HCT116 (cell line): ENCODE measurements around the gene CTNND2. TPM values are rescaled to one million over a fixed set of nuclear protein-coding genes. Genes with fewer than 3 reads are reported as not detected.

Experiments
- ATAC-seq: fragments of 200-7000 bp; cut with Tn5 transposase; 2 replicates; pipeline ENCODE4 v1.9.1; 2020; ENCODE audit warnings: mild to moderate bottlenecking, moderate library complexity
- BruUV-seq: library from RNA; stranded (reverse); fragments of 400-500 nt; replicated peaks from 2 replicates; lab custom pipeline; 2021; lab: Mats Ljungman, UMichigan
- CTCF ChIA-PET: fragments of 300-600 bp; sonication (Branson Sonifier 250); formaldehyde crosslinking; loops from one replicate; lab custom pipeline; 2021; ENCODE audit warnings: antibody characterized with exemption; lab: Charles Lee
- POLR2A ChIA-PET: fragments of 300-600, 350-600 bp; sonication (Branson Sonifier 250); formaldehyde crosslinking; loops from one replicate; lab custom pipeline; 2021; ENCODE audit warnings: antibody characterized with exemption; lab: Charles Lee
- RAD21 ChIA-PET, 2 experiments: fragments of 300-600 bp; sonication (Branson Sonifier 250); formaldehyde crosslinking; loops; one replicate each; lab custom pipeline; 2023; ENCODE audit warnings: low total read pairs in 2 of 2; ENCODE audit not compliant: uncharacterized antibody in 2 of 2, unreplicated experiment in 2 of 2, low non-redundant PET in 1 of 2; lab: Charles Lee
- DNase-seq: peaks from one replicate; pipeline ENCODE4 v3.0.0-alpha.2; 2010; ENCODE audit warnings: low read depth, low spot score
- H2AFZ ChIP-seq: fragments of 200-600 bp; shearing (Covaris generic), sonication (generic); 2 replicates; pipeline ENCODE4 v1.6.1; 2017; ENCODE audit warnings: low read depth, mixed run types, mixed read lengths, antibody characterized with exemption, low read length; ENCODE audit not compliant: poor library complexity, severe bottlenecking
- H3K27ac ChIP-seq: 2 replicates; pipeline ENCODE4 v1.5.1; 2012; ENCODE audit warnings: low read depth, low read length
- H3K27me3 ChIP-seq: fragments of 200-600 bp; sonication (generic); 2 replicates; pipeline ENCODE4 v1.6.1; 2016; ENCODE audit warnings: mixed run types, low read length, mixed read lengths; ENCODE audit not compliant: insufficient read depth
- H3K36me3 ChIP-seq, 2 experiments: fragments of 200-500 bp in 1 of 2; fragments of 200-600 bp in 1 of 2; sonication (Bioruptor generic) in 1 of 2; sonication (generic) in 1 of 2; 2 replicates each; pipeline versions ENCODE4 v1.5.1 to v1.6.1; 2014 to 2016; ENCODE audit warnings: low read length in 2 of 2, inconsistent platforms in 1 of 2, mixed read lengths in 1 of 2, mixed run types in 1 of 2; ENCODE audit not compliant: insufficient read depth in 2 of 2, control insufficient read depth in 1 of 2
- H3K4me1 ChIP-seq, 2 experiments: fragments of 200-600 bp in 1 of 2; sonication (generic) in 1 of 2; 2 replicates each; pipeline versions ENCODE4 v1.5.1 to v1.6.1; 2012 to 2017; ENCODE audit warnings: low read length in 2 of 2, inconsistent platforms in 1 of 2, mild to moderate bottlenecking in 1 of 2, mixed read lengths in 1 of 2, mixed run types in 1 of 2, moderate library complexity in 1 of 2; ENCODE audit not compliant: insufficient read depth in 2 of 2, control insufficient read depth in 1 of 2
- H3K4me2 ChIP-seq: fragments of 200-600 bp; sonication (generic); 2 replicates; pipeline ENCODE4 v1.6.1; 2017; ENCODE audit warnings: mixed run types, low read length, mixed read lengths
- H3K4me3 ChIP-seq, 2 experiments: fragments of 200-600 bp in 1 of 2; sonication (generic) in 1 of 2; replicated peaks in 1 of 2; 2 replicates each; pipeline ENCODE4 v1.5.1; 2011 to 2016; ENCODE audit warnings: low read length in 2 of 2, control low read depth in 1 of 2, low read depth in 1 of 2, mild to moderate bottlenecking in 1 of 2, mixed read lengths in 1 of 2, mixed run types in 1 of 2
- H3K79me2 ChIP-seq: fragments of 200-600 bp; sonication (generic); 2 replicates; pipeline ENCODE4 v1.6.1; 2017; ENCODE audit warnings: mild to moderate bottlenecking, mixed run types, low read length, moderate library complexity, mixed read lengths; ENCODE audit not compliant: insufficient read depth
- H3K9ac ChIP-seq: fragments of 200-600 bp; sonication (generic); 2 replicates; pipeline ENCODE4 v1.6.1; 2016; ENCODE audit warnings: low read length, mixed read lengths
- H3K9me2 ChIP-seq: fragments of 200-600 bp; sonication (generic), shearing (Covaris generic); 2 replicates; pipeline ENCODE4 v1.6.1; 2017; ENCODE audit warnings: mixed run types, mild to moderate bottlenecking, moderate library complexity; ENCODE audit not compliant: insufficient read depth
- H3K9me3 ChIP-seq, 2 experiments: fragments of 200-500 bp in 1 of 2; fragments of 200-600 bp in 1 of 2; sonication (Bioruptor generic) in 1 of 2; sonication (generic) in 1 of 2; 2 replicates each; pipeline ENCODE4 v1.6.1; 2014 to 2017; ENCODE audit warnings: low read length in 2 of 2, mixed read lengths in 2 of 2, inconsistent platforms in 1 of 2, low read depth in 1 of 2, mild to moderate bottlenecking in 1 of 2, mixed run types in 1 of 2, moderate library complexity in 1 of 2; ENCODE audit not compliant: control insufficient read depth in 1 of 2, insufficient read depth in 1 of 2
- H4K20me1 ChIP-seq: fragments of 200-600 bp; sonication (generic), shearing (Covaris generic); 2 replicates; pipeline ENCODE4 v1.6.1; 2017; ENCODE audit warnings: mixed run types, mild to moderate bottlenecking, moderate library complexity; ENCODE audit not compliant: insufficient read depth
- EGR1 ChIP-seq: IDR thresholded peaks from 2 replicates; pipeline ENCODE4 v1.6.1; 2012; ENCODE audit warnings: low read depth
- EZH2 ChIP-seq: fragments of 200-600 bp; sonication (generic); IDR thresholded peaks from 2 replicates; pipeline ENCODE4 v1.6.1; 2017; ENCODE audit warnings: antibody characterized with exemption, mixed run types
- FOSL1 ChIP-seq: IDR thresholded peaks from 2 replicates; pipeline ENCODE4 v1.6.1; 2012; ENCODE audit warnings: low read depth
- POLR2A ChIP-seq: IDR thresholded peaks from 2 replicates; pipeline ENCODE4 v1.7.0; 2011; ENCODE audit warnings: borderline replicate concordance; ENCODE audit not compliant: insufficient read depth, insufficient read length; ENCODE audit errors: extremely low read depth
- POLR2AphosphoS5 ChIP-seq: IDR thresholded peaks from 2 replicates; pipeline ENCODE4 v1.6.1; 2011; ENCODE audit warnings: mild to moderate bottlenecking, low read depth, low read length, moderate library complexity
- RAD21 ChIP-seq: IDR thresholded peaks from 2 replicates; pipeline ENCODE4 v1.6.1; 2012; ENCODE audit warnings: low read depth, mild to moderate bottlenecking
- SRF ChIP-seq: IDR thresholded peaks from 2 replicates; pipeline ENCODE4 v1.6.1; 2012; ENCODE audit warnings: low read depth
- YY1 ChIP-seq: IDR thresholded peaks from 2 replicates; pipeline ENCODE4 v1.6.1; 2011; ENCODE audit warnings: low read length, low read depth, moderate library complexity, mild to moderate bottlenecking; ENCODE audit not compliant: insufficient replicate concordance; ENCODE audit errors: extremely low read depth
- ZFX ChIP-seq: fragments of 450-650 bp; IDR thresholded peaks from 2 replicates; pipeline ENCODE4 v1.6.1; 2017
- ZNF274 ChIP-seq: fragments of 200-500 bp; sonication (Bioruptor generic); IDR thresholded peaks from 2 replicates; pipeline ENCODE4 v1.6.1; 2014; ENCODE audit warnings: mild to moderate bottlenecking, low read depth, low read length, inconsistent platforms
- intact Hi-C: fragments of 100-400 bp; cut with micrococcal nuclease; formaldehyde crosslinking; loops from 2 replicates; pipeline ENCODE4 v1.10.0; 2022
- total RNA-seq: library from RNA; stranded (reverse); gene quantifications from one replicate; pipeline ENCODE4 v1.2.1, GENCODE V29; 2021; ENCODE audit not compliant: unreplicated experiment
- TF ChIP-seq, protein P1 (sequence below): IDR thresholded peaks from 2 replicates; pipeline ENCODE4 v1.6.1; 2012; ENCODE audit warnings: low read depth
- TF ChIP-seq, protein P2 (sequence below): IDR thresholded peaks from 2 replicates; pipeline ENCODE4 v1.6.1; 2012
- TF ChIP-seq, protein P3 (sequence below), 3 experiments: fragments of 200-600 bp in 1 of 3; sonication (generic) in 1 of 3; IDR thresholded peaks in 2 of 3; conservative IDR thresholded peaks in 1 of 3; 2 replicates each; pipeline ENCODE4 v1.5.1; 2012 to 2017; ENCODE audit warnings: low read depth in 2 of 3, low read length in 2 of 3, antibody characterized with exemption in 1 of 3, borderline replicate concordance in 1 of 3, control low read depth in 1 of 3, mild to moderate bottlenecking in 1 of 3, mixed read lengths in 1 of 3, mixed run types in 1 of 3, moderate library complexity in 1 of 3; ENCODE audit not compliant: insufficient read depth in 1 of 3
- TF ChIP-seq, protein P4 (sequence below): IDR thresholded peaks from 2 replicates; pipeline ENCODE4 v1.6.1; 2012

CTNND2 gene
- total RNA-seq, 1 experiment from 2014 or later: not detected

DNA sequence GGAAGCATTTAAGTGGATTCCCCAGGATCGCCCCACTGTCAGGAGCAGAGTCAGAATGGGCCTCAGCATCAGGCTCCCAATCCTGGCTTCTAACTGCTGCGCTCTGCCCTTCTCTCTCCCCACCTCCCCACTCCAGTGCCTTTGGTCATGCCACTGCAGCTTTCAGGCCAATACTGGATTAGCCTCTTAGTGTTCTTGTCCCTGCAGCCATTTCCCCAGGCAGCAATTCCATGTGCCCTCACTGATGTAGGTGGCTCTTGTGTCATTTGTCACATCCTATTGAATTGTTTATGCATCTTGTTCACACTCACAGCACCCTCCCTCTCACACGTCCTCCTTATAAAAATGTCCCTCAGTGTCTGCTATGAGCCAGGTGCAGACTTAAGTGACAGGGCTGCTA, 599.0 kb downstream of the CTNND2 start:
- no peaks in the 10 kb centered on the region for H3K36me3 ChIP-seq
- no peaks in the 10 kb centered on the region for H3K79me2 ChIP-seq
- H3K4me2 ChIP-seq: no peak overlapping the region
- no peaks in the 10 kb centered on the region; a peak in 1 of 4 replicates for H3K9me3 ChIP-seq
- no TSS peak for BruUV-seq
- CTCF ChIA-PET: no interaction called here
- no peak overlapping the region for H2AFZ ChIP-seq
- H3K9ac ChIP-seq: no peak overlapping the region
- no peaks in the 10 kb centered on the region for H3K4me1 ChIP-seq
- TF ChIP-seq RAD21 (no peak), ZNF274 (no peak), EZH2 (no peak), ZFX (no peak), FOSL1 (no peak), POLR2A (no peak), POLR2AphosphoS5 (no peak), YY1 (no peak), EGR1 (no peak), SRF (no peak)
- TF ChIP-seq, protein P1, sequence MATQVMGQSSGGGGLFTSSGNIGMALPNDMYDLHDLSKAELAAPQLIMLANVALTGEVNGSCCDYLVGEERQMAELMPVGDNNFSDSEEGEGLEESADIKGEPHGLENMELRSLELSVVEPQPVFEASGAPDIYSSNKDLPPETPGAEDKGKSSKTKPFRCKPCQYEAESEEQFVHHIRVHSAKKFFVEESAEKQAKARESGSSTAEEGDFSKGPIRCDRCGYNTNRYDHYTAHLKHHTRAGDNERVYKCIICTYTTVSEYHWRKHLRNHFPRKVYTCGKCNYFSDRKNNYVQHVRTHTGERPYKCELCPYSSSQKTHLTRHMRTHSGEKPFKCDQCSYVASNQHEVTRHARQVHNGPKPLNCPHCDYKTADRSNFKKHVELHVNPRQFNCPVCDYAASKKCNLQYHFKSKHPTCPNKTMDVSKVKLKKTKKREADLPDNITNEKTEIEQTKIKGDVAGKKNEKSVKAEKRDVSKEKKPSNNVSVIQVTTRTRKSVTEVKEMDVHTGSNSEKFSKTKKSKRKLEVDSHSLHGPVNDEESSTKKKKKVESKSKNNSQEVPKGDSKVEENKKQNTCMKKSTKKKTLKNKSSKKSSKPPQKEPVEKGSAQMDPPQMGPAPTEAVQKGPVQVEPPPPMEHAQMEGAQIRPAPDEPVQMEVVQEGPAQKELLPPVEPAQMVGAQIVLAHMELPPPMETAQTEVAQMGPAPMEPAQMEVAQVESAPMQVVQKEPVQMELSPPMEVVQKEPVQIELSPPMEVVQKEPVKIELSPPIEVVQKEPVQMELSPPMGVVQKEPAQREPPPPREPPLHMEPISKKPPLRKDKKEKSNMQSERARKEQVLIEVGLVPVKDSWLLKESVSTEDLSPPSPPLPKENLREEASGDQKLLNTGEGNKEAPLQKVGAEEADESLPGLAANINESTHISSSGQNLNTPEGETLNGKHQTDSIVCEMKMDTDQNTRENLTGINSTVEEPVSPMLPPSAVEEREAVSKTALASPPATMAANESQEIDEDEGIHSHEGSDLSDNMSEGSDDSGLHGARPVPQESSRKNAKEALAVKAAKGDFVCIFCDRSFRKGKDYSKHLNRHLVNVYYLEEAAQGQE: no peak
- TF ChIP-seq, protein P2, sequence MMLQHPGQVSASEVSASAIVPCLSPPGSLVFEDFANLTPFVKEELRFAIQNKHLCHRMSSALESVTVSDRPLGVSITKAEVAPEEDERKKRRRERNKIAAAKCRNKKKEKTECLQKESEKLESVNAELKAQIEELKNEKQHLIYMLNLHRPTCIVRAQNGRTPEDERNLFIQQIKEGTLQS: no peak
- TF ChIP-seq, protein P3, sequence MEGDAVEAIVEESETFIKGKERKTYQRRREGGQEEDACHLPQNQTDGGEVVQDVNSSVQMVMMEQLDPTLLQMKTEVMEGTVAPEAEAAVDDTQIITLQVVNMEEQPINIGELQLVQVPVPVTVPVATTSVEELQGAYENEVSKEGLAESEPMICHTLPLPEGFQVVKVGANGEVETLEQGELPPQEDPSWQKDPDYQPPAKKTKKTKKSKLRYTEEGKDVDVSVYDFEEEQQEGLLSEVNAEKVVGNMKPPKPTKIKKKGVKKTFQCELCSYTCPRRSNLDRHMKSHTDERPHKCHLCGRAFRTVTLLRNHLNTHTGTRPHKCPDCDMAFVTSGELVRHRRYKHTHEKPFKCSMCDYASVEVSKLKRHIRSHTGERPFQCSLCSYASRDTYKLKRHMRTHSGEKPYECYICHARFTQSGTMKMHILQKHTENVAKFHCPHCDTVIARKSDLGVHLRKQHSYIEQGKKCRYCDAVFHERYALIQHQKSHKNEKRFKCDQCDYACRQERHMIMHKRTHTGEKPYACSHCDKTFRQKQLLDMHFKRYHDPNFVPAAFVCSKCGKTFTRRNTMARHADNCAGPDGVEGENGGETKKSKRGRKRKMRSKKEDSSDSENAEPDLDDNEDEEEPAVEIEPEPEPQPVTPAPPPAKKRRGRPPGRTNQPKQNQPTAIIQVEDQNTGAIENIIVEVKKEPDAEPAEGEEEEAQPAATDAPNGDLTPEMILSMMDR (IDR thresholded peaks at IDR 0.05 in 2 of 3, conservative IDR thresholded peaks at IDR 0.05 in 1 of 3; ENCODE audit: borderline replicate concordance in 1 of 3, insufficient read depth in 1 of 3, low read depth in 2 of 3, low read length in 2 of 3): no peak
- TF ChIP-seq, protein P4, sequence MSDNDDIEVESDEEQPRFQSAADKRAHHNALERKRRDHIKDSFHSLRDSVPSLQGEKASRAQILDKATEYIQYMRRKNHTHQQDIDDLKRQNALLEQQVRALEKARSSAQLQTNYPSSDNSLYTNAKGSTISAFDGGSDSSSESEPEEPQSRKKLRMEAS: no peak
- no peaks in the 10 kb centered on the region for H3K9me2 ChIP-seq
- no peak for ATAC-seq
- intact Hi-C loops: no loop called here
- H4K20me1 ChIP-seq: no peaks in the 10 kb centered on the region
- RAD21 ChIA-PET: no interaction called here
- H3K27ac ChIP-seq: no peak overlapping the region
- no peak overlapping the region for H3K4me3 ChIP-seq
- POLR2A ChIA-PET: no interaction called here
- H3K27me3 ChIP-seq: no peaks in the 10 kb centered on the region
- no peak for DNase-seq
